HG02678 (cell line): ENCODE results near the gene COPS7A.

Experiments
- ATAC-seq: cut with Tn5 transposase; IDR thresholded peaks from one replicate; pipeline ENCODE4 v1.9.1; 2021; ENCODE audit warnings: mild to moderate bottlenecking, moderate library complexity; ENCODE audit not compliant: unreplicated experiment

Gene COPS7A

DNA sequence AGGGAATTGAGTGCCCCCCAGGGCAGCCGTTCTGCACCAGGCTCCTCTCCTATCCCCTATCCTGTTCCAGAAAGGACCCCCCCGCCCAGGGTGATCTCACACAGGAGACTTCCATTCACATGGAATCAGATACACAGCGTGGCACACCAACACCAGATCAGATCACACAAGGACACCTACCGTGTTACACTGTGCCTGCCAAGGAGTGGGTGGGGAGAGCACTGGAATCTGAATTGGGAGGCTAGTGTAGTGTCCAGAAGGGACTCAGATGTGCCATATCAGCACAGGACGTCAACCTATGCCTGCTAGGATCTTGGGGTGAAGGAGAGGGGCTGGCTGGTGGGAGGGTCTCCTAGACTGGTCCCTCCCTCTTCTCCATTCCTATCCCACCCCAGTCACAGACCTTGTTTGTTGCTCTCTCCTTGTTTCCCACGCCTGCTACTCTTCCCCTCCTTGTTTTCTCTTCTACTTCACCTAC, 44.6 kb downstream of the COPS7A start:
- no peak for ATAC-seq

DNA sequence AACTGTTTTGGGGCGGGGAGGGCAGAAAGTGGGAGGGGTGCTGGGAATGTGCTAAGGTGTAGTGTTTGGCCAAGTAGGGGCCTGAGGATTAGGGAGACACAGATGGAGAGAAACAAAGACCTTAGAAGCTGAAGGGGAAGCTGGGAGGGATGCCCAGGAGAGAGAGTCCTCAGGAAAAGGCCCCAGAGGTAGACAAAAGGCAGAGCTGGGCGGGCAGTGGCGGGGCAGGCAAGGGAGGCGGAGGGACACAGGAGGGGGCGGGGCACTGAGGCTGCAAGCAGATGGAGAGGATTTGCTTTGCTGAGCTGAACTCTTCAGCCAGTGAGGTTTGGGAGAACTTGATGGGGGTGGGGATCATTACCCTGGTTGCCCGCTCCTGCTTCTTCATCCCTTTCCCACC, 45.1 kb downstream of the COPS7A start:
- no peak for ATAC-seq

DNA sequence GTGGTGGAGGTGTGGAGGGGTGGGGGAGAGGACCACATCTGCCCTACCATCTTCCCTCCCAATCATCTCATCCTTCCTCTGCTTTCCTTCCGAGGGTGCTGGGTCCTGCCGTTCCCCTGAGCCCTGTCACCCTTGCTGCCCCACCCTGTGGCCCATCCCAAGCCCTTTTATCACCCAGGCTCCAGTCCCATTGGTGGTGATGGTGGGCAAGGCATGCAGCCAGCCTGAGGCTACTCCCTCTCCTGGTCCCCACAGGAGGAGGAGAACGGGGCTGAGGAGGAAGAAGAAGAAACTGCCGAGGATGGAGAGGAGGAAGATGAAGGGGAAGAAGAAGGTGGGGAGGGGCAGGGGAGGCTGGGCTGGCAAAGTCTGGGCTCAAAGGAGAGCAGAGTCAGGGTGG, 45.8 kb downstream of the COPS7A start:
- ATAC-seq = no peak

DNA sequence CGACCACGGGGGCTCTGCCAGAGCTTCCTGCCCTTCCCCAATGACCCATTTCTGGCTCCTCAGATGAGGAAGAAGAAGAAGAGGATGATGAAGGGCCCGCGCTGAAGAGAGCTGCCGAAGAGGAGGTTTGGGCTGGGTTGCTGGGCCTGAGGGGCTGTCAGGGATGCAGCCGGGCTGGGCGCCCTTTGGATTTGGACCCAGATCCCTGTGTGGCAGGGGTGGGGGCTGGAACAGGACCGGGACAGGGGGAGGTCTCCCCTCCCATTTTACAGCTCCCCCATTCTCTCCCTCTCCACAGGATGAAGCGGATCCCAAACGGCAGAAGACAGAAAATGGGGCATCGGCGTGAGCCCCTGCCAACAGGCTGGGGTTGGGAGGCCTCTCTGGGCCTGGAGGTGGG, 46.2 kb downstream of the COPS7A start:
- ATAC-seq = no peak

DNA sequence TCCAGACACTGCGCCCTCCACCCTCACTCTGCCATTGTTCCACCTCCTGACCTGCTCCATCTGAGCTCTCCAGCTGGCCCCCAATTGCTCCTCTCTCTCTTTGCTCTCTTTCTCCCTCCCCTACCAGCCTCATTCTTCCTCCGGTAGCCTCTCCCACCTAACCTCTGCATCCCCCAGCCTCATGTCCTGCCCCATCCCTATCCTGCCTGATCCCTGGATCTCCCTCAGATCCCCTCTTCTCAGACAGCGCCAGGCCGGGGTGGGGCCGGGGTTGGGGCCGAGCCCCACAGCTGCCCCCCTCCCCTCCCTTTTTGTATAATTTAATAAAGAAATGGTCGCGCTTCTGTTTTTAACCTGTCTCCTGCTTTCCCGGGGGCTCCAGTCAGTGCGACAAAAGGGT, 46.8 kb downstream of the COPS7A start:
- ATAC-seq = no peak

DNA sequence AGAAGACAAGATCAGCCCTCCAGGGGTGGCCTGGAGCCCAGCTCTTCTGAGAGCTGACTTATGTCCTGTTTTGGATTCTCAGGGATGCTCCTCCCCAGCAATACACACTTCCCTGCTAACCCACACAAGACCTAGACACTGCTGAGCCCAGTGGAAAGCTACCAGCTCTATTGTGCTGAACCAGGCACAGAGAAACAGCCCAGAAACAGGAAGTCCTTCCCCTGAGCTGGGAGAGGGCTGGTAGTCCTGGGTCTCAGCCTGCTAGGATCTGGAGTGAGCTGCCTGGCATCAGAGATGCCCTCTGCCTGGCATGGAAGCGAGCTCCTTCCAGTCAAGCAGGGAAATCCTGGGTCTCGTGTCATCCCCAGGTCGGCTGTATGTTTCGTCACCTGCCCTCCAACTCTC, 47.2 kb downstream of the COPS7A start:
- no peak for ATAC-seq

DNA sequence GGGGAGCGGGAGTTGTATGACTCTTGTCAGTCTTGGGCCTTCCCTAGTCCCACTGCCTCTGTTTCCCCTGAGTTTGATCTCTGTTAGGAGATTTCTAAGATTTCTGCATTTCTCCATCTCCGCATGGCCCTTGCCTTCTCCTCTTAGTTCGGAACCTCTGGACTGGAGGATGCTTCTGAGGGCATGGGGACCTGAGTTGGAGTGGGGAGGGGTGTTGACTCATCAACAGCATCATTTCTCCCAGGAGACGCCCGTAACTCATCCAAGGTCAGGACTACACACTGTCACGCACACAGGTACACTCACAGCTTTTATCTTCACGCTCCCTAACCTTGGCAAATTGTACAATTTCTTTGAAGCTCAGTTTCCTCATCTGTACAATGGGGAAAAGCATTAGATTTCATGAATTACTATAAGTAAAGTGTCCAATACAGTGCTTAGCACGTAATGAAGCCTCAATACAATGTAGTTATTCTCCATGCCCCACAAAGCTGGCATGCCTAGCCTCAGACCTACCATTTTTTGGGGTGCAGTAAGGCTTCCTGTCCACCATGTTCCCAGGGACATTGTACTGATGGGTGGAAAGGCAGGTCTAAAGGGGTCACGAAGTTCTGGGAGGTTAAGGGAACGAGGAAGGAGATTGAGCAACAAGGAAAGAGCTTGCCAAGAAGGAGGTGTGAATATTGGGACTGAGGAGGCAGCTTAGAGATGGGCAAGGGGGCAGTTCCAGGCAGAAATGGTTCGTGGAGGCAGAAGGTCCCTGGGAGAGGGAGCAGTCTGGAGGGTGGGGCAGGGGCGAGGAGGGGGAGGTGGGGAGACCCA, 47.9 kb downstream of the COPS7A start:
- no peak for ATAC-seq

DNA sequence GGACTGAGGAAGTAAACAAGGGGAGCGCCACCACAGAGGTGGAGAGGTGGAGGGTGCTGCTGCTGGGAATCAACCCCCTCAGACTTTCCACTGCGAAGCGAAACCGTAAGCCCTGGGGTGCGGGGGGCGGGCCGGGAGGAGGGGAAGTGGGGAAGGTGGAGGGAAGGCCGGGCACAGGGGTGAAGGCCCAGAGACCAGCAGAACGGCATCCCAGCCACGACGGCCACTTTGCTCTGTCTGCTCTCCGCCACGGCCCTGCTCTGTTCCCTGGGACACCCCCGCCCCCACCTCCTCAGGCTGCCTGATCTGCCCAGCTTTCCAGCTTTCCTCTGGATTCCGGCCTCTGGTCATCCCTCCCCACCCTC, 48.5 kb downstream of the COPS7A start, which contains the start of gene LAG3:
Gene LAG3, plus strand, starts transcription at position 190 of the 365 bp plus-strand sequence. CDS start 333 bp downstream, outside the sequence.
- ATAC-seq = no peak

DNA sequence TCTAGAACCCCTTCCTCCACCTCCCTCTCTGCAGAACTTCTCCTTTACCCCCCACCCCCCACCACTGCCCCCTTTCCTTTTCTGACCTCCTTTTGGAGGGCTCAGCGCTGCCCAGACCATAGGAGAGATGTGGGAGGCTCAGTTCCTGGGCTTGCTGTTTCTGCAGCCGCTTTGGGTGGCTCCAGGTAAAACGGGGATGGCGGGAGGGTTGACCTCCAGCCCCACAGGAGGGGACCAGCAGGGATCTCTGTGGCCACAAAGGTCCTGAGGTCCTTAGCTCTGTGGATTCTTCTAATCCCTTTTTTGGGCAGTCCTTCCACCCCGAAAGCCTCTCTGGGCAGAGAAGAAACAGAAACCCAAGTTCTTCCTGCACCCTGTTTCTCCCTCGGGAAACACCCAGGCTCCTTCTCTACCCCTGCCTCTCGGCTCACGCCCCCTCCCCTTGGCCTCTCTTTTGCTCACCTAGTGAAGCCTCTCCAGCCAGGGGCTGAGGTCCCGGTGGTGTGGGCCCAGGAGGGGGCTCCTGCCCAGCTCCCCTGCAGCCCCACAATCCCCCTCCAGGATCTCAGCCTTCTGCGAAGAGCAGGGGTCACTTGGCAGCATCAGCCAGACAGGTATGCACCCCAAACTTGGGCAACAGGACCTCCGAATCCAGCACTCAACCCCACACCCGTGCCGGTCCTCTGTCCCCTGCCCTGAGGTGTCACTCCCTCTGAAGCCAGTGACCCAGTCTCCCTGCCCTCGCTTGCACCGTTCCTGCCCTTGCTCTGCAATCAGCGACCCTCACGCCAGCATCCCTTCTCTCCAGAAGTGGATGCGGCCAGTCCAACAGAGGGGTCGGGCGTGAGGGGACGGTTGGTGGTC, 49.1 kb downstream of the COPS7A start:
- no peak for ATAC-seq

DNA sequence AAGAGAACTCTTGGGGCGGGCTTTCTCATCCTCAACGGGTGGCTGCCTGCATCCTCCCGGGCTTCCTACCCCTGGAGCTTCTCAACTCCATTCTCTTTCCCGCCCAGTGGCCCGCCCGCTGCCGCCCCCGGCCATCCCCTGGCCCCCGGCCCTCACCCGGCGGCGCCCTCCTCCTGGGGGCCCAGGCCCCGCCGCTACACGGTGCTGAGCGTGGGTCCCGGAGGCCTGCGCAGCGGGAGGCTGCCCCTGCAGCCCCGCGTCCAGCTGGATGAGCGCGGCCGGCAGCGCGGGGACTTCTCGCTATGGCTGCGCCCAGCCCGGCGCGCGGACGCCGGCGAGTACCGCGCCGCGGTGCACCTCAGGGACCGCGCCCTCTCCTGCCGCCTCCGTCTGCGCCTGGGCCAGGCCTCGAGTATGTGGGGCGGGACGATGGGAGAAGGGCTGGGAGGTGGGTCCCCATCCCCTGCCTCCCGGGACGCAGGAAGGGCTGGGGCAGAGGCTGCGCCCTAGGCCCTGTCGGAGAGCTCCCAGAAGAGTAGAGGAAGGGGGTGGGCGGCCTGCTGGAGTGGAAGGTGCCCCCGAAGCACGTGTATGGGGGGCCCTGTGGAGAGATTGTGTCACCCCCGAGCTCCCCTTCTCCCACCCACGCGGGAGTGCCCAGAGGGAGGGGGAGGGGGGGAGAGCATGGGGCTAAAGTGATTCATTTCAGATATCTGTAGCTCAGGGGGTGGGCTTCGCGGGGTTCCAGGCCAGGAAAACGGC, 49.9 kb downstream of the COPS7A start:
- ATAC-seq = no peak

DNA sequence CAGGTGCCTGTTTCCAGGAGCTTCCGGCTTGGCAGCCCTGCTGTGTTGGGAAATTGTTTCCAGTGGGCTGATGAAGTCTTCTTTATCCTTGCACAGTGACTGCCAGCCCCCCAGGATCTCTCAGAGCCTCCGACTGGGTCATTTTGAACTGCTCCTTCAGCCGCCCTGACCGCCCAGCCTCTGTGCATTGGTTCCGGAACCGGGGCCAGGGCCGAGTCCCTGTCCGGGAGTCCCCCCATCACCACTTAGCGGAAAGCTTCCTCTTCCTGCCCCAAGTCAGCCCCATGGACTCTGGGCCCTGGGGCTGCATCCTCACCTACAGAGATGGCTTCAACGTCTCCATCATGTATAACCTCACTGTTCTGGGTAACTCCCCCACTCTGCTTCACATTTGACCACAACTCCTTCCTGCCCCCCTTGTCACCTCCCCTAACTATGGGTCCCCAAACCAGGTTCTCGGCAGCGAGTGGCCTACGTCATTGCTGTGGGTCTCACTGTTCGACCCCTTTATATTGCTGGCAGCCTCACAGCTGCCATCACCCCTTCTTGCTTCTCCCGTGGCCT, 50.7 kb downstream of the COPS7A start:
- no peak for ATAC-seq

DNA sequence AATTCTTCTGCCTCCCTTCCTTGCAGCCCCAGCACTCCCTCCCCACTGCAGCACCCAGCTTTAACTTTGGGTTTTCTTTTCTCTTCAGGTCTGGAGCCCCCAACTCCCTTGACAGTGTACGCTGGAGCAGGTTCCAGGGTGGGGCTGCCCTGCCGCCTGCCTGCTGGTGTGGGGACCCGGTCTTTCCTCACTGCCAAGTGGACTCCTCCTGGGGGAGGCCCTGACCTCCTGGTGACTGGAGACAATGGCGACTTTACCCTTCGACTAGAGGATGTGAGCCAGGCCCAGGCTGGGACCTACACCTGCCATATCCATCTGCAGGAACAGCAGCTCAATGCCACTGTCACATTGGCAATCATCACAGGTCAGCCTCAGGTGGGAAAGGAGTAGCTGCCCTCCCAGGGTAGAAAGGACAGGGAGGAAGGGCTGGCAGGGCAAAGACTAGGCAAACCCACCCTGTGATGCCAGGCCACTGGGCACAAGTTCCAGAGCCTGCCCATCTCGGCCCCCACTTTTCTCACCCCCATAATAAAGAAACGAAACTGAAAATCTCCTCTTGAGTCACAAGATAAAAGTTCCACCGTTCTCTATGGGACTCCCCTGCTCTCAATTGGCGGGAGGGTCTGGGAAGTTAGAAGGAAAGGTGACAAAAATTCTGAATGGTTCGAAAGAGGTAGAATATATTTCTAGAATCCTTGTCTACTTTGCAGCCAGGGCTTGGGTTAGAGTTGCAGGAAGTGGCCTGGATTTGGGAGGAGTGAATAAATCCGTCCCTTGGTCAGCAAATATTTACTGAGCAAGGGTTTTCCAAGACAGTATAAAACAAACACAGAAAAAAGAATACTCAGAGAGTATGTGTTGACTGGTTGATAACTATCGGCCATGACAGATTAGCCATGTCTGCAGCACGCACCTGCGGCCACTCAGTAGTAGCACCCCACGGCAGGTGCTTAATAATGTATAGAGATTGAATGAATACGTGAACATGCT, 51.6 kb downstream of the COPS7A start:
- no peak for ATAC-seq

DNA sequence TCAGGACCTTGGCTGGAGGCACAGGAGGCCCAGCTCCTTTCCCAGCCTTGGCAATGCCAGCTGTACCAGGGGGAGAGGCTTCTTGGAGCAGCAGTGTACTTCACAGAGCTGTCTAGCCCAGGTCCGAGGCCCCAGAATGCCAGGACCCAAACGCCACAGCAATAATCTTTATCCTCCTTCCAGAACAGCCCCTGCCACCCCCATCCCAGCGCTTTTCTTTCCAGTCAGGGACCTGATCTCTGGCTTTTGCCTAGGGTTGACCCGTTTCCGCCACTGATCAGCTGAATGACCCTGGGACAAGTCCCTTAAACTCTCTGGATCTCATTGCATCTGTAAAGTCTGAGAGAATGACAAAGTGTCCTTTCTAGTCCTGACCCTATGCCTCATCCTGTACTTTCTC, 53.5 kb downstream of the COPS7A start:
- ATAC-seq = no peak

DNA sequence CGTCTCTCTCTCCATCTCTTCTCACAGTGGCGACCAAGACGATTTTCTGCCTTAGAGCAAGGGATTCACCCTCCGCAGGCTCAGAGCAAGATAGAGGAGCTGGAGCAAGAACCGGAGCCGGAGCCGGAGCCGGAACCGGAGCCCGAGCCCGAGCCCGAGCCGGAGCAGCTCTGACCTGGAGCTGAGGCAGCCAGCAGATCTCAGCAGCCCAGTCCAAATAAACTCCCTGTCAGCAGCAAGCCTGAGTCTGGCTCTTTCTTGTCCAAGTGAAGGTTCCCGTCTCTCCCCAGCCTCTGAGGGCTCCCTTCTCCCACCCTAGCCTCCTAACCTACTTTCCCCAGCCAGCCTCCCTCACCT, 54.3 kb downstream of the COPS7A start:
- ATAC-seq = no peak

DNA sequence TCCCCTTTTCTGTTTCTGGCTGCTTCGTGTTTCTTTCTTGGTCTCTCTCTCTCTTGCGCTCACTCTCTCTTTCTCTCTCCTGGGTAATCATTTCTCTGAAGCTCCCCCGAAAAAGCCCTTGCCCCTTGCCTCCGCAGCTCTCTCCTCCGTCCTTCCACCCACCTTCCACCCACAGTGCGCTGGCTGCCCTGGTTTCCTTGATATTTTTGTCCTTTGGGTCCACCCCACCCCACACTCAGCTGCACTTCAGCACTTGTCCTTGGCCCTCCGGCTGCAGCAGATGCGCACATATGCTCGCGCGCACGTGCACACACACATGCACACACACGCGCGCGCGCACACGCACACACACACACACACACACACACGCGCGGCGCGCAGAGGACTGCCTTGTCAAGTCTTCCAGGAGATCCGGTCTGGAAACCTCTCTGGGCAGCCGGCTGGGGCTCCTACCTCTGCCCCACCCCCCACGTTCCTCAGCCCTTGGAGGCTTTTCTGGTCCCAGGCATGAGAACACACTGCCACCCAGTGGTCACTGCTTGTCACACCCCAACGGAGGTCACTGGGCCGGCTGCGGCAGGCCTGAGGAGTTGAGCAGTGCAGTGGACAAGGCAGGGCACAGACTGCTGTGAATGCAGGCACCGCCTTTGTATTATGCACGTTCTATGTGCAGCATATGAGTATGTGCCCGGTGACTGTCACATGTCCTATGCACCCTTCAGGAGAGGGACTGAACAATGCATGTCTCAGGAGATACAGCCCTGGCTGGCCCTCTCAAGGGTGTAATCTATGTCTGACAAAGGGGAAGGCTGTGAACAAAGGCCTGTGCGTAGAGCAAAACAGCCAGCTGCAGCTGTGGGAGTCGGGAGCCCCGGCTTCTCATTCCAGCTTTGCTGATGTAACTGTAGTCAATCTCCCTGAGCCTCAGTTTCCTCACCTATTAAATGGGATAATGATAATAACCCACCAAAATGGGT, 55.0 kb downstream of the COPS7A start:
- peak; percentile 83 for ATAC-seq

DNA sequence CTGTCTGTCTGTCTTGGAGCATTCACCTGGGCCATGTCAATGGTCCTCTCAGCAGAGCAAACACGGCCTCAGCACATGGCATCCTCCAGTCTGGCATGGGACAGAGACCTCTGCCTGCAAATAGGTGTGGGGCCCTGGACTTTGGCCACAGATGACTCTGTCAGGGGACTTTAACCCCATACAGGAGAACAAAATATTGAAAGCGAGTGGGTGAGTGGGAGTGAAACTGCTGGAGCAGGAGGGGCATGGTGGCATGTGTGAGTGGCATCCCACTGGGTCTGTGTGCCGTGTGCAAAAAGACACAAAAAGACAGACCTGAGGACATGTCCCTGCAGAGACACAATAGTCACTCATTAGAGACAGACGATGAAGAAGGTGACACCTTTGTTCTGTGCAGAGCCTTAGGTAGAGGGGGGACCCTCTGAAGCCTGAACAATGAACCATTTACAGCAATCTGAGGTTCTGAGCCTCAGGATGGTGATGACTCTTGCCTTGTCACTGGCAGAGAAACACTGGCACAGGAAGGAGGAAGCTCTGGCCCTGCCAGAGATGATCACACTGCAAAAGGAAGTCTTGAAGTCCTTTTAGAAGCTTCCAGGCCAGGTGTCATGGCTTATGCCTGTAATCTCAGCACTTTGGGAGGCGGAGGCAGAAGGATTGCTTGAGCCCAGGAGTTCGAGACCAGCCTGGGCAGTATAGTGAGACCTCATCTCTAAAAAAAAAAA, 56.0 kb downstream of the COPS7A start:
- ATAC-seq = no peak

DNA sequence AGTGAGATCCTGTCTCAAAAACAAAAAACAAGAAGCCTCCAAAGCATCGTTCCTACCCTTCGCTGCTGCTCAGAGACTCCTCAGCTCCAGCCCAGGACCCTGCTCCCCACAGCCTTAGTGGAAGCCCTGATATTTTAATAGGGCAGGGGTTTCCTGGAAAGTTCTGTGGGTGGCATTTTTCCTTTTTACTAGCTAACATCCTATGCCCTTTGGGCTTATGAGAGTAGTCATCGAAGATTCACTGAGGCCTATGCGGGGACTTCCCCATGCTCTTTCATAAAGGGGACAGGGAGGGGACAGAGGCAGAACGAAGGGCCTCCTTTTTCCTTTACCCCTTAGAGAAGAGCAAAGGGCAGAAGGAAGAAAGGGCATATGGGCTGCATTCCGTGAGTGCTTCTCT, 56.7 kb downstream of the COPS7A start:
- no peak for ATAC-seq
